SK-N-SH treated with all-trans-retinoic acid at 6 μM for 48 hours (cell line): ENCODE data around the gene ZNF618.

Source experiments
- ATAC-seq: fragments of 200-7000 bp; cut with Tn5 transposase; 3 replicates; pipeline ENCODE4 v1.9.1; 2020; ENCODE audit warnings: mild to moderate bottlenecking, moderate library complexity
- ARNTL ChIP-seq: fragments of 450-650 bp; formaldehyde crosslinking; IDR thresholded peaks from 2 replicates; pipeline ENCODE4 v1.5.0; 2020; ENCODE audit warnings: low read depth, mild to moderate bottlenecking, moderate library complexity, borderline replicate concordance
- BACH2 ChIP-seq: fragments of 250-450 bp; sonication (Bioruptor Pico); IDR thresholded peaks from 2 replicates; pipeline ENCODE4 v1.9.0; 2021; ENCODE audit warnings: mild to moderate bottlenecking, borderline replicate concordance
- CREB5 ChIP-seq: fragments of 250-450 bp; sonication (Bioruptor Pico); IDR thresholded peaks from 2 replicates; pipeline ENCODE4 v1.5.1; 2020; ENCODE audit warnings: low read depth, mild to moderate bottlenecking, moderate library complexity
- CSDC2 ChIP-seq: fragments of 250-450 bp; sonication (Bioruptor Pico); IDR thresholded peaks from 2 replicates; pipeline ENCODE4 v1.5.0; 2020; ENCODE audit warnings: mild to moderate bottlenecking, moderate library complexity
- ESRRG ChIP-seq: fragments of 250-450 bp; sonication (Bioruptor Pico); IDR thresholded peaks from 2 replicates; pipeline ENCODE4 v1.6.1; 2021; ENCODE audit warnings: mild to moderate bottlenecking
- GLIS3 ChIP-seq: fragments of 250-450 bp; sonication (Bioruptor Pico); IDR thresholded peaks from 2 replicates; pipeline ENCODE4 v1.5.0; 2020; ENCODE audit warnings: mild to moderate bottlenecking, moderate library complexity
- ISL1 ChIP-seq: fragments of 250-450 bp; sonication (Bioruptor Pico); IDR thresholded peaks from 2 replicates; pipeline ENCODE4 v2.1.2; 2022; ENCODE audit warnings: mild to moderate bottlenecking, moderate library complexity
- OSR1 ChIP-seq: fragments of 250-450 bp; sonication (Bioruptor Pico); IDR thresholded peaks from 2 replicates; pipeline ENCODE4 v1.8.0; 2022; ENCODE audit warnings: moderate library complexity, mild to moderate bottlenecking, inconsistent platforms
- POU6F1 ChIP-seq: fragments of 250-450 bp; sonication (Bioruptor Pico); IDR thresholded peaks from 2 replicates; pipeline ENCODE4 v1.8.0; 2021; ENCODE audit warnings: low read depth, mild to moderate bottlenecking, moderate library complexity, borderline replicate concordance
- PPARA ChIP-seq: fragments of 250-450 bp; sonication (Bioruptor Pico); IDR thresholded peaks from 2 replicates; pipeline ENCODE4 v1.5.0; 2020; ENCODE audit warnings: mild to moderate bottlenecking, borderline replicate concordance
- RARB ChIP-seq: fragments of 250-450 bp; sonication (Bioruptor Pico); IDR thresholded peaks from 2 replicates; pipeline ENCODE4 v1.8.0; 2021; ENCODE audit warnings: mild to moderate bottlenecking, moderate library complexity
- SNAI2 ChIP-seq: fragments of 250-450 bp; sonication (Bioruptor Pico); IDR thresholded peaks from 2 replicates; pipeline ENCODE4 v1.5.0; 2020; ENCODE audit warnings: mild to moderate bottlenecking, moderate library complexity
- TCF4 ChIP-seq: fragments of 250-450 bp; sonication (Bioruptor Pico); IDR thresholded peaks from 2 replicates; pipeline ENCODE4 v1.8.0; 2021; ENCODE audit warnings: mild to moderate bottlenecking, moderate library complexity, borderline replicate concordance
- TOX ChIP-seq: fragments of 250-450 bp; sonication (Bioruptor Pico); IDR thresholded peaks from 2 replicates; pipeline ENCODE4 v1.8.0; 2021; ENCODE audit warnings: mild to moderate bottlenecking, moderate library complexity, borderline replicate concordance
- ZC3H10 ChIP-seq: fragments of 250-450 bp; sonication (Bioruptor Pico); IDR thresholded peaks from 2 replicates; pipeline ENCODE4 v1.5.1; 2021; ENCODE audit warnings: mild to moderate bottlenecking, moderate library complexity
- ZFP3 ChIP-seq: fragments of 250-450 bp; sonication (Bioruptor Pico); IDR thresholded peaks from 2 replicates; pipeline ENCODE4 v1.5.0; 2020; ENCODE audit warnings: mild to moderate bottlenecking, moderate library complexity
- ZFP30 ChIP-seq: fragments of 450-650 bp; formaldehyde crosslinking; IDR thresholded peaks from 2 replicates; pipeline ENCODE4 v1.5.0; 2022; ENCODE audit warnings: mild to moderate bottlenecking, moderate library complexity
- ZNF565 ChIP-seq: fragments of 450-650 bp; formaldehyde crosslinking; conservative IDR thresholded peaks from 2 replicates; pipeline ENCODE4 v1.5.0; 2020; ENCODE audit warnings: low read depth, mild to moderate bottlenecking, moderate library complexity
- ZNF70 ChIP-seq: fragments of 450-650 bp; formaldehyde crosslinking; IDR thresholded peaks from 2 replicates; pipeline ENCODE4 v1.5.0; 2020; ENCODE audit warnings: mild to moderate bottlenecking, moderate library complexity
- ZNF8 ChIP-seq: fragments of 450-650 bp; formaldehyde crosslinking; IDR thresholded peaks from 2 replicates; pipeline ENCODE4 v1.5.0; 2020; ENCODE audit warnings: mild to moderate bottlenecking, moderate library complexity
- TF ChIP-seq, protein P1 (sequence below): fragments of 250-450 bp; sonication (Bioruptor Pico); IDR thresholded peaks from 2 replicates; pipeline ENCODE4 v1.8.0; 2020; ENCODE audit warnings: mild to moderate bottlenecking, moderate library complexity, borderline replicate concordance
- TF ChIP-seq, protein P2 (sequence below): fragments of 250-450 bp; sonication (Bioruptor Pico); IDR thresholded peaks from 2 replicates; pipeline ENCODE4 v1.5.1; 2021; ENCODE audit warnings: mild to moderate bottlenecking, moderate library complexity

ZNF618 gene

DNA sequence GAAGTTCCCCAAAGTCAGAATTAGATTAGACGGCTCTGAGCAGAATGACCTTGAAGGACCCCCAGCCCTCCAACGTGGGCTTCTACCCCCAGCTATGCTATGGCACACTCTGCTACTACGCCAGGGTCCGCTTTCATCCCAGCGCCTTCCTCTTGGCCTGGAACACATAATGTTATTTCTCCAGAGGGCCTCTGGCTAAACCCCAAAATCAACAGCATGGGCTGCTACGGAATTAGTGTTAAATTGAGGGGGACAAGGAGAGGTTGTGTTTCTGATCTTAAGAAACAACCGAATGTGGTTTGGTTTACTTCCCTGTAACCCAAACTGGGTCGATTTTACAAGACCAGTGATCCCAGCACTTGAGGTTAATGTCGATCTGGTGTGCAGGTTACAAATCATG lies 97.1 kb downstream of the ZNF618 start:
- ATAC-seq = no peak
- TF ChIP-seq ZFP30 (CRISPR knock-in tag) = no peak
- no peak for TF ChIP-seq GLIS3
- TF ChIP-seq ZNF70 (CRISPR knock-in tag) = no peak
- TF ChIP-seq ZC3H10 = no peak
- TF ChIP-seq CSDC2 = no peak
- no peak for TF ChIP-seq BACH2
- TF ChIP-seq ZNF8 (CRISPR knock-in tag) = no peak
- no peak for TF ChIP-seq ARNTL (CRISPR knock-in tag)
- no peak for TF ChIP-seq ESRRG (CRISPR knock-in tag)
- no peak for TF ChIP-seq RARB (CRISPR knock-in tag)
- TF ChIP-seq TCF4 (CRISPR knock-in tag) = no peak
- TF ChIP-seq ZFP3 = no peak
- TF ChIP-seq POU6F1 (CRISPR knock-in tag) = no peak
- TF ChIP-seq PPARA = no peak
- TF ChIP-seq ISL1 (CRISPR knock-in tag) = no peak
- no peak for TF ChIP-seq SNAI2 (CRISPR knock-in tag)
- TF ChIP-seq, protein P1, sequence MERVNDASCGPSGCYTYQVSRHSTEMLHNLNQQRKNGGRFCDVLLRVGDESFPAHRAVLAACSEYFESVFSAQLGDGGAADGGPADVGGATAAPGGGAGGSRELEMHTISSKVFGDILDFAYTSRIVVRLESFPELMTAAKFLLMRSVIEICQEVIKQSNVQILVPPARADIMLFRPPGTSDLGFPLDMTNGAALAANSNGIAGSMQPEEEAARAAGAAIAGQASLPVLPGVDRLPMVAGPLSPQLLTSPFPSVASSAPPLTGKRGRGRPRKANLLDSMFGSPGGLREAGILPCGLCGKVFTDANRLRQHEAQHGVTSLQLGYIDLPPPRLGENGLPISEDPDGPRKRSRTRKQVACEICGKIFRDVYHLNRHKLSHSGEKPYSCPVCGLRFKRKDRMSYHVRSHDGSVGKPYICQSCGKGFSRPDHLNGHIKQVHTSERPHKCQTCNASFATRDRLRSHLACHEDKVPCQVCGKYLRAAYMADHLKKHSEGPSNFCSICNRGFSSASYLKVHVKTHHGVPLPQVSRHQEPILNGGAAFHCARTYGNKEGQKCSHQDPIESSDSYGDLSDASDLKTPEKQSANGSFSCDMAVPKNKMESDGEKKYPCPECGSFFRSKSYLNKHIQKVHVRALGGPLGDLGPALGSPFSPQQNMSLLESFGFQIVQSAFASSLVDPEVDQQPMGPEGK (CRISPR knock-in tag) = no peak

- ATAC-seq = peak; percentile 89
- peak; percentile 66 for TF ChIP-seq ISL1 (CRISPR knock-in tag)
- TF ChIP-seq SNAI2 (CRISPR knock-in tag) = no peak
Observed at GRCh38 chr9:113973963-113974413, 97.9 kb downstream of the ZNF618 start.

DNA sequence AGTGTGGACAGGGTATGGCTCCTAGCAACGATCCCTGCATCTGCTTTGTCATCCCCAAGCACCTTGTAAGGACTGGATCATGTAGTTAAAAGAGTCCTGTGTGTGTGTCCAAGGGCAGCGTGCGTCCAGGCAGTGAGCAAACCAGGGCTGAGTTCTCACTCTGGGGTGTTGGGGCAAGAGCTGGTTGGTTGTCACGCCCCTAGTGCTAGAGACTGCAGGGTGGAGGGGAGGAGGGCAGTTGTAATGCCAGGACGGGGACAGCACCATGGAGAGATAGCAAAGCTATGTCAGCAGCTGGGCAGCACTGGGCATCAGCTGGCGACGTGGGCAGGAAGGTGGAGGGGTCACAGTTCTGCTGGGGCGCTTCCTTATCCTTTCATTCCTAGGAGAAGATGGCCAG lies 100.8 kb downstream of the ZNF618 start:
- TF ChIP-seq CSDC2 = no peak
- no peak for TF ChIP-seq BACH2
- TF ChIP-seq ISL1 (CRISPR knock-in tag) = no peak
- TF ChIP-seq, protein P1 (CRISPR knock-in tag) = no peak
- TF ChIP-seq, protein P2, sequence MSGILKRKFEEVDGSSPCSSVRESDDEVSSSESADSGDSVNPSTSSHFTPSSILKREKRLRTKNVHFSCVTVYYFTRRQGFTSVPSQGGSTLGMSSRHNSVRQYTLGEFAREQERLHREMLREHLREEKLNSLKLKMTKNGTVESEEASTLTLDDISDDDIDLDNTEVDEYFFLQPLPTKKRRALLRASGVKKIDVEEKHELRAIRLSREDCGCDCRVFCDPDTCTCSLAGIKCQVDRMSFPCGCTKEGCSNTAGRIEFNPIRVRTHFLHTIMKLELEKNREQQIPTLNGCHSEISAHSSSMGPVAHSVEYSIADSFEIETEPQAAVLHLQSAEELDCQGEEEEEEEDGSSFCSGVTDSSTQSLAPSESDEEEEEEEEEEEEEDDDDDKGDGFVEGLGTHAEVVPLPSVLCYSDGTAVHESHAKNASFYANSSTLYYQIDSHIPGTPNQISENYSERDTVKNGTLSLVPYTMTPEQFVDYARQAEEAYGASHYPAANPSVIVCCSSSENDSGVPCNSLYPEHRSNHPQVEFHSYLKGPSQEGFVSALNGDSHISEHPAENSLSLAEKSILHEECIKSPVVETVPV (CRISPR knock-in tag) = no peak
- no peak for TF ChIP-seq GLIS3
- no peak for TF ChIP-seq ARNTL (CRISPR knock-in tag)
- no peak for TF ChIP-seq OSR1
- no peak for TF ChIP-seq ZNF565 (CRISPR knock-in tag)
- no peak for TF ChIP-seq PPARA
- no peak for TF ChIP-seq SNAI2 (CRISPR knock-in tag)
- TF ChIP-seq RARB (CRISPR knock-in tag) = no peak
- TF ChIP-seq TOX (CRISPR knock-in tag) = no peak
- TF ChIP-seq TCF4 (CRISPR knock-in tag) = no peak
- TF ChIP-seq ZFP3 = no peak
- TF ChIP-seq ZNF8 (CRISPR knock-in tag) = no peak
- TF ChIP-seq POU6F1 (CRISPR knock-in tag) = no peak
- TF ChIP-seq CREB5 (CRISPR knock-in tag) = no peak
- no peak for ATAC-seq
